H1 (cell line): ENCODE measurements around the gene OR8B4. TPM values are rescaled to one million over a fixed set of nuclear protein-coding genes. Genes with fewer than 3 reads are reported as not detected.

ENCODE experiments used
- CTCF ChIA-PET: fragments of 300-600 bp; sonication (Branson Sonifier 250); formaldehyde crosslinking; loops from one replicate; lab custom pipeline; 2021; ENCODE audit not compliant: partially characterized antibody; lab: Charles Lee
- POLR2A ChIA-PET: fragments of 300-600 bp; sonication (Branson Sonifier 250); formaldehyde crosslinking; loops from one replicate; lab custom pipeline; 2021; ENCODE audit warnings: inconsistent platforms; ENCODE audit not compliant: partially characterized antibody; lab: Charles Lee
- DNase-seq, 2 experiments: peaks; one replicate each; pipeline versions ENCODE4 v3.0.0 to v3.0.0-alpha.2; 2010 to 2022; ENCODE audit warnings: low spot score in 2 of 2, low read depth in 1 of 2, mixed read lengths in 1 of 2
- FAIRE-seq: peaks from 2 replicates; lab custom pipeline; 2011; peaks lifted over from hg19 to GRCh38; lab: Jason Lieb, UNC
- H2AFZ ChIP-seq: 2 replicates; pipeline ENCODE4 v1.8.1; 2012; ENCODE audit warnings: low read length, inconsistent platforms
- H2AK5ac ChIP-seq: 2 replicates; pipeline ENCODE4 v1.6.1; 2013; ENCODE audit warnings: low read depth, low read length
- H2BK120ac ChIP-seq: replicated peaks from 2 replicates; pipeline ENCODE3; 2013; ENCODE audit warnings: low read depth, low read length, inconsistent platforms
- H2BK12ac ChIP-seq: 2 replicates; pipeline ENCODE4 v1.6.1; 2013; ENCODE audit warnings: low read depth, low read length
- H2BK15ac ChIP-seq: 2 replicates; pipeline ENCODE4 v1.6.1; 2013; ENCODE audit warnings: low read length
- H2BK20ac ChIP-seq: 2 replicates; pipeline ENCODE4 v1.6.1; 2013; ENCODE audit warnings: low read length
- H2BK5ac ChIP-seq: 2 replicates; pipeline ENCODE4 v1.6.1; 2013; ENCODE audit warnings: low read depth, low read length
- H3K14ac ChIP-seq: 2 replicates; pipeline ENCODE4 v1.6.1; 2013; ENCODE audit warnings: inconsistent platforms; ENCODE audit not compliant: insufficient read length
- H3K18ac ChIP-seq: 2 replicates; pipeline ENCODE4 v1.6.1; 2013; ENCODE audit warnings: low read length; ENCODE audit errors: extremely low read depth
- H3K23ac ChIP-seq: 2 replicates; pipeline ENCODE4 v1.6.1; 2013; ENCODE audit warnings: inconsistent platforms; ENCODE audit not compliant: insufficient read length
- H3K23me2 ChIP-seq: 2 replicates; pipeline ENCODE4 v1.6.1; 2013; ENCODE audit warnings: low read depth, low read length
- H3K27ac ChIP-seq: 2 replicates; pipeline ENCODE4 v1.6.1; 2011; ENCODE audit warnings: low read depth, low read length, inconsistent platforms
- H3K27me3 ChIP-seq, 4 experiments: replicated peaks in 1 of 4; 1 replicate in 1 of 4; 2 replicates in 3 of 4; pipeline versions ENCODE4 v1.6.1 to v1.8.1; 2011 to 2013; ENCODE audit warnings: low read length in 3 of 4, mild to moderate bottlenecking in 3 of 4, inconsistent platforms in 2 of 4, mixed read lengths in 2 of 4, moderate library complexity in 1 of 4; ENCODE audit not compliant: control insufficient read depth in 3 of 4, insufficient read depth in 3 of 4; ENCODE audit errors: extremely low read depth in 1 of 4
- H3K36me3 ChIP-seq, 4 experiments: 2 replicates each; pipeline versions ENCODE4 v1.6.1 to v1.8.1; 2011 to 2013; ENCODE audit warnings: mild to moderate bottlenecking in 4 of 4, low read length in 3 of 4, moderate library complexity in 2 of 4, control low read depth in 1 of 4, inconsistent platforms in 1 of 4; ENCODE audit not compliant: insufficient read depth in 4 of 4, control insufficient read depth in 2 of 4
- H3K4ac ChIP-seq: replicated peaks from 2 replicates; pipeline ENCODE3; 2013; ENCODE audit warnings: low read length, low read depth, mixed read lengths, inconsistent platforms; ENCODE audit not compliant: insufficient read length
- H3K4me1 ChIP-seq, 4 experiments: replicated peaks in 1 of 4; 1 replicate in 1 of 4; 2 replicates in 3 of 4; pipeline versions ENCODE4 v1.6.1 to v1.8.1; 2011 to 2013; ENCODE audit warnings: low read length in 3 of 4, inconsistent platforms in 2 of 4, mixed read lengths in 1 of 4; ENCODE audit not compliant: insufficient read depth in 4 of 4, control insufficient read depth in 3 of 4
- H3K4me2 ChIP-seq, 2 experiments: 2 replicates each; pipeline versions ENCODE4 v1.6.1 to v1.8.1; 2011 to 2013; ENCODE audit warnings: low read depth in 2 of 2, low read length in 2 of 2, control low read depth in 1 of 2, inconsistent platforms in 1 of 2, mild to moderate bottlenecking in 1 of 2; ENCODE audit not compliant: insufficient read depth in 1 of 2
- H3K4me3 ChIP-seq, 4 experiments: fragments of 200-600, 300-600 bp in 1 of 4; sonication (generic), shearing (Covaris generic), sonication (Bioruptor Twin) in 1 of 4; 2 replicates each; pipeline versions ENCODE4 v1.5.1 to v1.8.1; 2011 to 2016; ENCODE audit warnings: low read length in 4 of 4, low read depth in 3 of 4, control low read depth in 2 of 4, inconsistent platforms in 2 of 4, mild to moderate bottlenecking in 2 of 4, mixed read lengths in 1 of 4, moderate library complexity in 1 of 4; ENCODE audit not compliant: insufficient read depth in 2 of 4; ENCODE audit errors: extremely low read depth in 1 of 4
- H3K56ac ChIP-seq: replicated peaks from 2 replicates; pipeline ENCODE3; 2013; ENCODE audit warnings: low read depth, mild to moderate bottlenecking, mixed read lengths, low read length, inconsistent platforms; ENCODE audit not compliant: insufficient read length
- H3K79me1 ChIP-seq: 2 replicates; pipeline ENCODE4 v1.6.1; 2013; ENCODE audit warnings: low read depth, low read length, control low read depth
- H3K79me2 ChIP-seq, 2 experiments: 2 replicates each; pipeline versions ENCODE4 v1.6.1 to v1.8.1; 2012 to 2013; ENCODE audit warnings: low read length in 2 of 2, mild to moderate bottlenecking in 2 of 2, inconsistent platforms in 1 of 2; ENCODE audit not compliant: insufficient read depth in 2 of 2, control insufficient read depth in 1 of 2
- H3K9ac ChIP-seq, 4 experiments: replicated peaks in 1 of 4; 1 replicate in 1 of 4; 2 replicates in 3 of 4; pipeline versions ENCODE4 v1.6.1 to v1.8.1; 2011 to 2013; ENCODE audit warnings: low read depth in 3 of 4, low read length in 3 of 4, control low read depth in 2 of 4, mild to moderate bottlenecking in 2 of 4, moderate library complexity in 2 of 4, inconsistent platforms in 1 of 4; ENCODE audit errors: extremely low read depth in 1 of 4
- H3K9me3 ChIP-seq, 2 experiments: 2 replicates each; pipeline versions ENCODE4 v1.6.1 to v1.8.1; 2012 to 2013; ENCODE audit warnings: mild to moderate bottlenecking in 2 of 2, moderate library complexity in 2 of 2, control low read depth in 1 of 2, inconsistent platforms in 1 of 2, low read depth in 1 of 2, low read length in 1 of 2, mixed read lengths in 1 of 2; ENCODE audit not compliant: insufficient read depth in 2 of 2
- H4K20me1 ChIP-seq, 2 experiments: replicated peaks in 1 of 2; 2 replicates each; pipeline versions ENCODE3 to v1.8.1; 2011 to 2013; ENCODE audit warnings: inconsistent platforms in 2 of 2, low read length in 2 of 2, mild to moderate bottlenecking in 1 of 2; ENCODE audit not compliant: insufficient read depth in 2 of 2, control insufficient read depth in 1 of 2
- H4K5ac ChIP-seq: 2 replicates; pipeline ENCODE4 v1.6.1; 2013; ENCODE audit warnings: low read length, low read depth, mixed read lengths, inconsistent platforms; ENCODE audit not compliant: insufficient read length
- H4K8ac ChIP-seq: 2 replicates; pipeline ENCODE4 v1.8.0; 2013; ENCODE audit warnings: mild to moderate bottlenecking, moderate library complexity, low read length, inconsistent platforms; ENCODE audit not compliant: insufficient read depth; ENCODE audit errors: extremely low read depth
- H4K91ac ChIP-seq: replicated peaks from 2 replicates; pipeline ENCODE3; 2013; ENCODE audit warnings: low read length, mixed read lengths, inconsistent platforms; ENCODE audit not compliant: insufficient read length
- ATF2 ChIP-seq: IDR thresholded peaks from 2 replicates; pipeline ENCODE4 v1.6.1; 2012; ENCODE audit warnings: low read length, inconsistent platforms
- BACH1 ChIP-seq: IDR thresholded peaks from 2 replicates; pipeline ENCODE4 v1.6.1; 2012; ENCODE audit warnings: low read length, improper control_type of control experiment
- CTBP2 ChIP-seq: IDR thresholded peaks from 2 replicates; pipeline ENCODE4 v1.7.0; 2011; ENCODE audit warnings: borderline replicate concordance, mild to moderate bottlenecking, moderate library complexity, mixed read lengths, low read length; ENCODE audit not compliant: insufficient read depth, insufficient read length
- GTF2F1 ChIP-seq: IDR thresholded peaks from 2 replicates; pipeline ENCODE4 v1.6.1; 2012; ENCODE audit warnings: low read depth, low read length, improper control_type of control experiment, borderline replicate concordance
- NANOG ChIP-seq: IDR thresholded peaks from 2 replicates; pipeline ENCODE4 v1.6.1; 2011; ENCODE audit warnings: low read length, low read depth, mild to moderate bottlenecking, inconsistent platforms; ENCODE audit not compliant: insufficient read depth, poor library complexity, severe bottlenecking
- SIRT6 ChIP-seq: IDR thresholded peaks from one replicate; pipeline ENCODE4 v1.7.1; 2012; ENCODE audit warnings: low read length, inconsistent platforms
- SP2 ChIP-seq: IDR thresholded peaks from 2 replicates; pipeline ENCODE4 v1.6.1; 2012; ENCODE audit warnings: mild to moderate bottlenecking, low read length, inconsistent platforms
- TCF12 ChIP-seq: IDR thresholded peaks from 2 replicates; pipeline ENCODE4 v1.6.1; 2011; ENCODE audit warnings: low read depth, mild to moderate bottlenecking, low read length
- WGBS, 2 experiments: shearing (Covaris generic) in 1 of 2; methylation state at CpG; one replicate each; pipeline versions ENCODE4 v1.1.6 to v1.1.7; 2013 to 2015; ENCODE audit warnings: low lambda C conversion rate in 2 of 2, mixed read lengths in 2 of 2, inconsistent platforms in 1 of 2, low coverage in 1 of 2, missing lambda C conversion rate in 1 of 2; ENCODE audit not compliant: insufficient replicate concordance in 2 of 2, insufficient coverage in 1 of 2, insufficient read length in 1 of 2; ENCODE audit errors: extremely low coverage in 1 of 2, missing lambda C conversion rate in 1 of 2; 5-methylcytosine and 5-hydroxymethylcytosine counted together
- polyA plus RNA-seq, 7 experiments: library from polyadenylated mRNA; depleted of rRNA in 3 of 7; stranded (reverse) in 5 of 7; unstranded in 2 of 7; fragments of >200 nt in 5 of 7; fragments of 200-250 nt in 2 of 7; gene quantifications; 1 replicate in 5 of 7; 2 replicates in 1 of 7; 4 replicates in 1 of 7; pipeline versions ENCODE4 v1.2.1 to v1.2.3, GENCODE V29; 2011 to 2013; ENCODE audit warnings: missing spikeins in 2 of 7, mixed read lengths in 2 of 7
- total RNA-seq: library from RNA; stranded (reverse); fragmentation: NEBNext Ultra II Directional; extraction: Animal tissue kit (Norgen Biotek cat#: 25700); gene quantifications from 2 replicates; pipeline ENCODE4 v1.2.1, GENCODE V29; 2021
- TF ChIP-seq, protein P1 (sequence below): IDR thresholded peaks from 2 replicates; pipeline ENCODE4 v1.6.1; 2011; ENCODE audit warnings: low read length, improper control_type of control experiment

OR8B4 gene
- total and polyA plus RNA-seq, 2 of the 8 experiments (the other 6 are each of a cell fraction or from before 2014, with no cell fraction given): not detected

DNA sequence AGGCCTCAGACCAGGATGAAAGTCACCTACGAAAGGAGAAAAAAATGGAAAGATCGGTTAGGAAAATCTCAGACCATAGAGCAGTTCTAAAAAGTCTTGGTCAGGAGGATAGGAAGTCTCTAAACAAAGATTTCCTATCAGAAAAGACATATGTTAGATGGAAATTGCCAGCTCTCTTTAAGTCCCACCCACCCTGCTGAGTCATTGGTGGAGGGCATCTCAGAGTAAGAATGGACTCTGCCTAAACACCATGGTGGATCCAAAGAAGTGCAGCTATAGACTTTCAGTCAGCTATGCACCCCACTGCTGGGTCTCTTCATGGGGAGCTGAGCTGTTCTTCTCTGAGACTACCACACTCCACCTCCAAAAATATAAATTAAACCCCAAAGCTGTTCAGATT lies 44.1 kb downstream of the OR8B4 start:
- no peak overlapping the region for H2AFZ ChIP-seq
- CTCF ChIA-PET: interaction anchor here (1.4 kb wide), 1 partner anchor 21 kb away, joined by 8 read pairs; no protein-coding TSS in a partner anchor
- no peak overlapping the region for H2AK5ac ChIP-seq
- no peak for TF ChIP-seq NANOG
- TF ChIP-seq, protein P1, sequence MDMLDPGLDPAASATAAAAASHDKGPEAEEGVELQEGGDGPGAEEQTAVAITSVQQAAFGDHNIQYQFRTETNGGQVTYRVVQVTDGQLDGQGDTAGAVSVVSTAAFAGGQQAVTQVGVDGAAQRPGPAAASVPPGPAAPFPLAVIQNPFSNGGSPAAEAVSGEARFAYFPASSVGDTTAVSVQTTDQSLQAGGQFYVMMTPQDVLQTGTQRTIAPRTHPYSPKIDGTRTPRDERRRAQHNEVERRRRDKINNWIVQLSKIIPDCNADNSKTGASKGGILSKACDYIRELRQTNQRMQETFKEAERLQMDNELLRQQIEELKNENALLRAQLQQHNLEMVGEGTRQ: no peak
- TF ChIP-seq CTBP2: no peak
- TF ChIP-seq TCF12: no peak
- no peak for TF ChIP-seq GTF2F1
- TF ChIP-seq BACH1: no peak
- no peak for TF ChIP-seq ATF2
- TF ChIP-seq SP2: no peak
- TF ChIP-seq SIRT6: no peak
- no peaks in the 10 kb centered on the region for H3K79me2 ChIP-seq
- H4K20me1 ChIP-seq: no peaks in the 10 kb centered on the region
- no peak overlapping the region for H4K8ac ChIP-seq
- H4K91ac ChIP-seq: no peak overlapping the region
- H2BK5ac ChIP-seq: no peak overlapping the region
- no peaks in the 10 kb centered on the region for H3K4me1 ChIP-seq
- no peak overlapping the region for H2BK12ac ChIP-seq
- POLR2A ChIA-PET: no interaction called here
- FAIRE-seq (no peak), DNase-seq (no peak)
- H3K56ac ChIP-seq: no peak overlapping the region
- H3K36me3 ChIP-seq: no peaks in the 10 kb centered on the region
- no peak overlapping the region for H3K18ac ChIP-seq
- H3K4ac ChIP-seq: no peak overlapping the region
- H3K14ac ChIP-seq: no peak overlapping the region
- H3K9ac ChIP-seq: no peak overlapping the region
- 93% methylated on average over 2 of the region's 2 CpGs; no CpG with 5 or more reads in 1 of the 2 experiments for WGBS, 2 experiments
- H3K27me3 ChIP-seq: no peaks in the 10 kb centered on the region
- H4K5ac ChIP-seq: no peak overlapping the region
- no peaks in the 10 kb centered on the region for H3K23me2 ChIP-seq
- H3K4me2 ChIP-seq: no peak overlapping the region
- no peak overlapping the region for H2BK15ac ChIP-seq
- H2BK120ac ChIP-seq: no peak overlapping the region
- no peak overlapping the region for H3K23ac ChIP-seq
- H3K79me1 ChIP-seq: no peaks in the 10 kb centered on the region
- H3K27ac ChIP-seq: no peak overlapping the region
- H3K9me3 ChIP-seq: no peaks in the 10 kb centered on the region
- no peak overlapping the region for H2BK20ac ChIP-seq
- H3K4me3 ChIP-seq: no peak overlapping the region
